Measurements from ENCODE around the gene PCSK6.

PCSK6 gene

DNA sequence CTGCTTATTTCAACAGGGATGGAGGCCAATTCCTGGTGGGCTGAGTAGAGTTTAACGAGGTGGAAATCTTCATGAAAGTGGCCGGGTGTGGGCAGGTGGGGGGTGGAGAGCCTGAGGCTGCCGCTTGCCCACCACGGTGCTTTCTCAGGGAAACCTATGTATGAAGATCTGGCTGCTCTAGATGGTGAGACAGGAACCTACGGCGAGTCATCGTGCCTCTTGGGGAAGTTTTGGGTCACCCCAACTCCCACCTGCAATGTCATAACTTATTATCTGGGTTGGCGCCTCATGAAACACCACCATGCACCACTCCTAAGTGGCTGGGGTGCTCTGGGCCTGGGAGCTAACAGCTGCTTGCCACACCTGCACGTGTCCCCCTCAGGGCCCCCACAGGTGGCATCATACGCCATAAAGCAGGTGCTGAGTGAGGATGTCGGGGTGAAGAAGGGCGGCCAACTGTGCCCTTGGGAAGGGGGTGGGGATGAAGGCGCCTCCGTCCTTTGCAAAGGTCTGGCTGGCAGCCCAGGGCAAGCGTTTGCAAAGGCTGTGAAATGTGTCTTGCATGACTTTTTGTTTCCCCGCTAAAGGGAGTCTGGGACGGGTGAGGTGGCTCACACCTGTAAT is 166.5 kb downstream of the PCSK6 start:
- no peak for DNase-seq

- no peak for DNase-seq
Measured at GRCh38 chr15:101322016-101322695, 167.4 kb downstream of the PCSK6 start.

GRCh38 chr15:101320501-101321052 is 168.9 kb downstream of the PCSK6 start:
- peak; percentile 55 for DNase-seq

- DNase-seq, result no peak
Measured at GRCh38 chr15:101318839-101319238, 170.7 kb downstream of the PCSK6 start.

DNA sequence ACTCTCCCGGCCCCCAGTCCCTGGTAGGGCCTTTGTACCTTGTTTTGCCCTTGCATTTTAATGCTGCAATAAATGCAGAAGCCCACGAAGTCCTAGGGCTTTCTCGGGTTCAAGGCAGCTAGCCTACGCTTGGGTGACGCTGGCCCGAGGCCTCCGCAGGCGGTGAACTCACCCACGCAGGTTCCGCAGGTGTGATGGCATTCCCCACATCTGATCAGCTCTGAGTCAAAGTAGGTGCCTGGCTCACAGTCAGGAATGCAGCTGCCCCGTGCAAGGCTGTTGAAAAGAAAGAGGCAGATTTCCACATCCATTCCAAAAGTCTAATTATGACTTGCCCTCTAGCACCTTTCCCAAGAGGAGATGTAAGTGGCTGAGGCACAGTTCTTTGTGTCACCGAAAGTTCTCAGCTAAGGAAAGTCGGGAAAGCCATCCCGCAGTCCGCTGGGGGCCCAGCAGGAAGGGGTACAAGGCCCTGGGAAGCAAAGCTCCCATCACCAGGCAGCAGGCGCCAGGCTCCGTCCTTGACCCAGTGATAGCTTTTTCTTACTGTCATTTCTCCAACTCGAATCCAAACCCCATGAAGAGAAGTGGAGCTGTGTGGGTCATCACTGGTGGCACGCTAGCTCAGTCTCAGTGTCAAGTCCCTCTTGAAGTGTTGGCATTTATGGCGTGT is 171.2 kb downstream of the PCSK6 start:
- no peak for DNase-seq

- DNase-seq, result no peak
Measured at GRCh38 chr15:101317336-101317872, 172.1 kb downstream of the PCSK6 start.

DNA sequence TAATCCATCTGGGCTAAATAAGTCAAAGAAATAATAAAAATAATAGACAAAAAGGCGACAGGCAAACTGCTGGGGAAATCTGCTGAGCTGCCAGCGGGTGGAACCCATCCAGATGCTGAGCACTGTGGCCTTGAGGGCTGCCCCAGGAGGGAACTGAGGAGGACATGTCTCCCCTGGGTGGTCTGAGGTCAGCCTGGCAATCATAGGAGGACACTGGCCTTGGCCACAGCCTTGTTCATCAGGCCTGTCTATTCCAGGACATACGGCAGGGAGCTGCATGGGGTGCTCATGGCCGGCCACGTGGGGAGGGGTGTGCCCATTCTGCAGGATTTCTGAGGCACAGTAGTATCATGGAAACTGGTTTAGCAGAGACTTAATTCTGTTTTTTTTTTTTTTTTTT is 173.0 kb downstream of the PCSK6 start:
- no peak for DNase-seq

GRCh38 chr15:101315736-101316135 is 173.8 kb downstream of the PCSK6 start:
- no peak for DNase-seq

DNA sequence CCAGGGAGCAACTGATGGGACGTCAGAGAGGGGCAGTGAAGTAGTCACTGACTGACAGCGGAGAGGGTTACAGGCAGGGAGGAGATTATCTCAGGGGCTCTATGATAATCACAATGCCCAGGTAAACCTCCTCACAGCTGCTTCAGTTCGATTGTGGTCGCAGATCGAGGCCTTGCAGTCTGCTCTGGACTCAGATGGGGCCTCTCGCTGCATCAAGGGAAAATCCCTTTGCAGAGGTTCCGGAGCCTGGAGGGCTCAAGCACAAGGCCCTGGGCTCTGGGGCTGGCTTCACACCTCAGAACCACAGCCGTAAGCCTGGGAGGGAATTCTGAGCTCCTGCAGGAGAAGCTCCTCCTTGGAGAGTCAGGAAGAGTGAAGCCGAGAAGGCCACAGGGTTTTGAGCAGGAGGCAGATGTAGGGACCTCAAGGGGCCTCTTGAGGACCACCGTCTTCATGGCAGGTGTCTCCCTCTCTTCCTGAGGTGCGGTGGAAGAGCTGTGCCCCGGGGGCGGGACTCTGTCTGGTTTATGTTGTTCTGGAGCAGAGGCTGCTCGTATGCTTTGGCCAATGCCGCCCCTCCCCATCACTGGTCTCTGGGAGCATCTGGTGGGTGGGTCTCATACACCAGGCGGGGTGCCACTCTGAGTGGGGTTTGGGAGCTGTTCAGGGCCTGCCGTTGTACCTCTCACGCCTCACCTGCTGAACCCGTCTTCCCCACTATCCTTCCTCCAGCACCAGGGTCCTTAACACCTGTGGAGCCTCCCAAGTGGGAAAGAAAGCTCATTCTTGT is 175.0 kb downstream of the PCSK6 start:
- DNase-seq, result no peak

DNA sequence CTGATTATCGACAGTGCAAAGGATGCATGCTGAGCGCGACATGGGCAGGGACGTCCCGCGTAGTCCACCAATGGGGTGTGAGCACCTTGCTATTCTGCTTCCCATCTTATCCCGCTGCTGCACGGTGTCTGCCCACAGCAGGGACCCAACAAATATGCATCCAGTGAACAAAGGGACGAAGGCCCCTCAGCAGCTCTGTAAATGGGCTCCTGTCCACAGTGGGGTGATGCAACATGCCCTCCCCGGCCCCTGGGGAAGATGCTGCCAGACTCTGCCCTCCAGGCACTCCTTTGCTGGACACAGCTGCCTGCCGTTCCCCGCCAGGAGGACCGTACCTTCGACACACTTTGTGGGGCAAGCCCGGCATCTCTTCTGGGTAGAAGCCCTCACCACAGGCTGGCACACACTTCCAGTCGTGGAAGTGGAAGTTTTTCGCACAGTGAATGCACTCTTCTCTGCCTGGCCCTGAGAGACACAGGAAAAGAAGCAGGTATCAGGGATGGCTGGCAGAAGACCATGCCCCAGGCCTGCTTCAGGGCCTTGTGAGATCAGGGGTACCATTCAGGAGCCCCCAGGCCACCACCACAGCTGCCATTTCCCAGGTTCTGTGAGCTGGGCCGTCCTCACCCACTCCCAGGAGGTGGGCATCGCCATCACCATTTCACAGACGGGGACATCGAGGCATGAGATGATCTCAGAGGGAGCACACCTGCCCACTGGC is 176.3 kb downstream of the PCSK6 start:
- DNase-seq, result no peak

DNA sequence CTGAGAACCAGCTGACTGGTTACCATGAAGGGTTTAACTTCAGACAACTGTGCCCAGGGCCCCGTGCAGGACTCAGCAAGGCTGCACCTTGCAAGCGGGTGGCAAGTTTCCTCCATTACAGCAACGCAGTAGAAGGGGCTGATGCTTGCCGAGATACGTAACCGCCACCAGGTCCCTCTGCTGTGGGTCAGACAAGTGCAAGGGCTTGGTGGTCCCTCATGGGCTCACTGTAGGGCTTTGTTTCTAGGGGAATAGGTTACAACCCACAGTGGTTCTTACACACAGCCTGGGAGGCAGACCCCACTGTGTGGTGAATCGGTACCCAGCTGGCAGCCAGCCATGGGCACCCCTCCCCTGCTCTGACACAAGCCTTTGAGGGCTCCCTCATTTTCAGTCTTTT is 179.0 kb downstream of the PCSK6 start:
- DNase-seq, result no peak

DNA sequence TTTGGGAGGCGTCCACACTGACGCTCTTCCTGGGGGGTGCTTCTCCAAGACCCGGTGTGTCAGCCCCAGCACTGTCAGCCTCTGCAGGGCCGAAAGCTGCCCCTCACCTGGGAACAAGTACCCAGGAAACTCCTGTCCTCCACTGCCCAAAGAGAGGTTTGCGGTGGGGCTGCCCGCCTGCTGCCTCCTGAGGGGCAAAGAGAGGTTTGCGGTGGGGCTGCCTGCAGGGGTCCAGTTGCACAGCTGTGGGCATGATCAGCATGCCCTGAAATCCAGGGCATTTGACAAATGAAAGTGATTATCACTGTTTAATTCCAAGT is 179.4 kb downstream of the PCSK6 start:
- DNase-seq, result no peak

GRCh38 chr15:101309436-101310160 is 179.9 kb downstream of the PCSK6 start:
- no peak for DNase-seq

DNA sequence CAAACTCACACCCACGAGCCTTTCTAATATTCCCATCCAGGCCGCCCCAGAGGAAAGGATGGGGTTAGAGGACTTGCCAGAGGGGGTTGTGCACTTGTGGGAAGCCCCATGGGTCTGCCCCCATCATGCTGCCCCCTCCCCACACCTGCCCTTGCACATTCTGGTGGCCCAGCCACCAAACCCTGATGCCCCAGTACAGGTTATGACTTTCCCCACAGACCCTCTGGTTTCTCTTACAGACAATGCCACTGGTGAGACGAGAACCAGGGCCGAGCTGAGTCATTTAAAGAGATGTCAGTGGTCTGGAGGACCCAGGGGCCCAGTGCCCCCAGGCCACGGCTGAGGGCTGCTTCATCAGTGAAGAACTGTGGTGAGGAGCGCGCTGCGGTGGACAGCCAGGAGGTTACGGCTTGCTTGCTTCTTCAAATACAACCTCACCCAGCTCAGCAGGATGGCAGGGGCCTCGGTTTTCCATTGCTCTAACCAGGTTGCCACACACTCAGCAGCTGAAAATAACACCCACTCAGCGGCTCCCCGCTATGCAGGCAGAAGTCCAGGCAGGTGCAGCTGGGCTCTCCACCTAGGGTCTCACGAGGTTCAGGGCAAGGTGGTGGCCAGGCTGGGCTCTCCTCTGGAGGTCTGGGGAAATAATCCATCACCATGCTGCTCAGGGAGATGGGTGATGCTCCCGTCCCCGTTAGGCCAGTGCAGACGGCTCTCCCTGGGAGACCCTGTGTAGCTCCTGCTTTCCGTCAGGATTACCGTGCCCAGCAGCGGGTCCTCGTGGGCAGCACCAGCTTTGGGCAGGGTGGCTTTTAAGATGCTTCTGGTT is 180.7 kb downstream of the PCSK6 start:
- no peak for DNase-seq

DNA sequence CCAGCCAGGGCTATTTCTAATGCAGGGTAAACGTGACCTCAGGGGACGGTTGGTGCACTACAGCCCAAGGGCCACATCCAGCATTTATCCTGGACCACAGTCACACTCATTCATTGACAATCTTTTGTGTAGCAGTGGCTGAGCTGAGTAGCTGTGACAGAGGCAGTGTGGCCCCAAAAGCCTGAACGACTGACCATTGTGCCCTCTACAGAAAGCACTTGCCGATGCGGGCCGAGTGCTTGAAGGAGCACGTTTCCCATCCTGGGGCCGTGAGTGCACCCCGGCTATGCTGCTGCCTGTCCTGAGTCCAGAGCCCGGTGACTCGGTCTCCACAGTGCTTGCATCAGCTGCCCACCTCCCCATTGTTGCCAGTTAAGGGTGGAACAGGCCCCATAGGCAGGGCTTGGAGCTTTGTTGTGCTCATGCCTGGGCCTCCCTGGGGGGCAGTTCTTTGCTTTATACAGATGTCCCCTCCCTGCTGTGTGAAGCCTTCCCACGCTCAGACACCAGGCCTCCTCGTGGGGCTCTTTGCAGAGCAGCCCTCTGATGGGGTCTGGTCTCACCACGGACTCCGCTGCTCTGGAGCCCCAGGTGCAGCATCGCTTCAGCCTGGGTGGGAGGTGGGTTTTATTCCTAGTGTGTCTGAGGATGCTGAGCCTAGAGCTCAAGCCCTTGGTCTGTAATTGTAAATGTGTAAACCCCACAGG is 181.5 kb downstream of the PCSK6 start:
- DNase-seq, result no peak

GRCh38 chr15:101307048-101307896 is 182.2 kb downstream of the PCSK6 start:
- DNase-seq, result no peak

- DNase-seq, result no peak
Measured at GRCh38 chr15:101306341-101307047, 183.0 kb downstream of the PCSK6 start.

DNA sequence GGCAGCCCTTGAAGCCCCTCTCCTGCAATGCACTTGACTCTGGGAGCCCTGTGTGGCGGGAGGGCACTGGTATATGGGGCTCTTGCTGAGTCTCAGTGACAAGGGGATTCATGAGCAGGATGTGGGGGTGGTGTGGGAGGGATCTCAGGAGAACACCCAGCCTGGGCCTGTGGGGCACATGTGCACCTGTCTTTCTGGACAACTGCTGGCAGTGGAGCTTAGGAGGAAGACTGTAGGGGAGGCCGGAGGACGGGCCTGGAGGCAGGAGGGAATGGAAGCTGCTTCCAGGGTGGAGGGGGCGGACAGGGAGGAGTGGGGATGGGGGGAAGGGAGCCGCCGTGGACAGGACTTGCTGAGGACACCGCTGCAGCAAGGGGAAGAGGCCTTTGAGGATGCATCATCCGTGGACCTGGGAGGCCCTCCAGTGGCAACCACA is 183.7 kb downstream of the PCSK6 start:
- DNase-seq, result no peak
